GM19395 (cell line): ENCODE data around the gene GASK1A.

Experiments
- ATAC-seq: cut with Tn5 transposase; IDR thresholded peaks from one replicate; pipeline ENCODE4 v1.9.1; 2021; ENCODE audit warnings: mild to moderate bottlenecking, moderate library complexity; ENCODE audit not compliant: unreplicated experiment

GASK1A gene

DNA sequence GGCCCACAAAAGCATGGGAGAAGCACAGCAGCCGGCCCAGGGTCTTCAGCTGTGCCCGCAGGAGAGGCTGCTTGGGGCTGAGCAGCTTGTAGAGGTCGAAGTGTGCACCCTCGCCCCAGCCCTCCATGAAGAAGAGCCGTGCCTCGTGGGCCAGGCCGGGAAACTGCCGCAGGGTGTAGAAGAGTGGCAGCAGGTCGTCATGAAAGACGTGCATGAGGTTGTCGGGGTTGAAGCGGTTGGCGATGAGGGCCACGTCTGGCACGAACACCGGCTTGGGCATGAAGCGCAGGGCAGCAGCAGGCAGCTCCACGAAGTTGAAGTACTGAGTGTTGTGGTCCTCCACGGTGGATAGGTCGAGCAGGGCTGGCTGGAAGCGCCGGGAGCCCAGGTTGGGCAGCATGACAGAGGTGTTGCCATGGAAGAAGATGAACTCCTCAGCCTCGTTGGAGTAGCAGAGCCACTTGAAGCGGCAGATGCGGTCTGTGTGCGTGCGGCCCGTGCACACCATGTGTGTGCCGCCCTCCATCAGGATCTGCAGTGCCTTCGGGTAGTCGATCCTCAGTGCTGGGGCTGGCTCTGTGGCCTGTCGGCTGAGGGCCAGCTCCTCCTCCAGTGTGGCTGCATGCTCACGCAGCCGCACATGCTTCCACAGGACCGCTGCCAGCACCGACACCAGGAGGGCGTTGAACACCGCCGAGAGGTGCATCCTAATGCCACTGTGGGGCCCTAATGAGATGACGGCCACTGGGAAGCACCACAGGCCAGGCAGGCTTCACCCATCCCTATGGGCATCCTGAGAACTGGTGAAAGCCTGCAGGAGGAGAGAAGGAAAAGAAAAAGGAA lies 101.8 kb downstream of the GASK1A start:
- ATAC-seq, result no peak

DNA sequence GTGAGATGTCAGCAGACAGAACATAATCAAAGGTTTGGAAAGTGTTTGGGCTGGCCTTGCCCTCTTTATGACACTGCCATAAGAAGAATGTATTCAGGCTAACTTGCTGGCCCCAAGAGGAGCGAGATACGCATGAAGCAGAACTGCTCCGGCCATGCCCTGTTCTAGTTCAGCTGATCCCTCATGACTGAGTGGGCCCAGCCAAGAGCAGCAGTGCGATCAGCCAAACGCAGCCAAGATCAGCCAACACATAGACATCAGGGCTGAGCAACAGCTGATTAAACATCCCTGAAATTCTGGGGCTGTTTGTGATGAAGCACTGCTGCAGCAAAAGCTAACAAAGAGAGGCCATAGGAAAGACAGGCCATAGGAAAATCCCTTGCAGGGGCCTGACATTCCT lies 102.7 kb downstream of the GASK1A start:
- no peak for ATAC-seq

DNA sequence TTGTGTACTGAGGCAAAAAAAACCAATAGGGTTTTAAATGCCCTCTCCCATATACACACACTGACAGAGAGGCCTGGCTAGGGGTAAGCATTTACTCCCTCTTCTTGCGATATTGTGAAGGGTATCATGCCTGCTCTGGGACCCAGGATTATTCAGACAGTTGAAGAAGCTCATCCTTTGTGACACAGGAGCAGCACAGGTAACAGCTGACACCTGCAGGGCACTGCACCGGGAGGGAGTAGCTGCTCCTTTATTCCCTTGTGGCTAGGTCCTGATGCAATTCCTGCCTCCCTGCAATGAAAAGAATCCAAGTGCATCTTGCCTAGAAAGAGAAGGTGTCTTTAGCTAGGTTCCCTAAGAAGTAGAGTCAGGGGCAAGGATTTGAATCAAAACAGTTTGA lies 103.3 kb downstream of the GASK1A start:
- no peak for ATAC-seq

DNA sequence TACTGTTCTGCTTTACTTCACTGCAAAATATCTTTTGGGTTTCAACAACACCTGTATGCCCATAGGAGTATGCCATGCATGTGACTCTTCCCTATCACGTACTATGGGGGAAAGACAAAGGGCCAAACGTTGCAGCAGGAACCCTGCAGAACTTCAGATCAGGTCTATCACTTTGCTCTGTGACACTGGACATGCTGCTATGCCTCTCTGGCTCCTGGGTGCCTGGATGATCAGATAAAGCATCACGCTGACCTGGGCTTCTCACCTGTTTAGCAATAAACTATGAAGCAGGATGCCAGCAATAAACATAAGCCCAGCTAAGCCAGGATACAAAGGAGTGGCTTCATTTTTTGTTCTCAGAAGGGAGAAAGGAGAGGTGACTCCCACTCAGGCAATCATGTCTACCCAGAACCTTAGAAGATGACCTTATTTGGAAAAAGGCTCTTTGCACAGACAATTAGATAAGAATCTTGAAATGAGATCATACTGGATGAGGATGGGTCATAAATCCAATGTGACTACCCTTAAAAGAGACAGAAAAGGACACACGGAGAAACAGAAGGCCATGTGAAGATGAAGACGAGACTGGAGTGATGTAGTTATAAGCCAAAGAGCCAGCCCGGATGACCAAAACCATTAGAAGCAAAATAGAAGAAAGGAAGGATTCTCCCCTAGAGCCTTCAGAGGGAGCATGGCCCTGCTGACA lies 107.5 kb downstream of the GASK1A start:
- ATAC-seq, result no peak

DNA sequence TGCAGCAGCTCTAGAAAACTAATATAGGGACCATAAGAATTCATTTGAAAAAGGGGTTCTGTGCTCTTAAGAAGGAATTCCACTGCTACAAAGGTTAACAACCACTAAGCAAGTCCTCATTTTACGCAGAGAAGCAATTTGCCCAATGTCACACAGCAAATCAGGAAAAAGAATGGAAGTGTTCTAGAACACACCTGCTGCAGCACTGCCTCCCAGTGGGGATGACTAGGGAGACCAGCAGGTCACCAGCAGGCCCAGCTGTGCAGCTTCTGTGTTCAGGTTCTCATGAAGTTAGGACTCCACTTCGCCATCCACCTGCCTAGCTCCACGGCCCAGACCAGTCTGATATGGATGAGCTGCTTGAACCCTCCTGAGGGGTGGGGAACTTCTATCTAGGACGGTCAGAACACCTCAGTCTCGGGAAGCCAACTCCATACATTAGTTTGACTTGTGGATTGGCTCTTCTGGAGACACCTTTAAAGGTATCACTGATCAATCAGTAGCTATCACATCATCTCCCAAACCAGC lies 108.2 kb downstream of the GASK1A start:
- no peak for ATAC-seq

DNA sequence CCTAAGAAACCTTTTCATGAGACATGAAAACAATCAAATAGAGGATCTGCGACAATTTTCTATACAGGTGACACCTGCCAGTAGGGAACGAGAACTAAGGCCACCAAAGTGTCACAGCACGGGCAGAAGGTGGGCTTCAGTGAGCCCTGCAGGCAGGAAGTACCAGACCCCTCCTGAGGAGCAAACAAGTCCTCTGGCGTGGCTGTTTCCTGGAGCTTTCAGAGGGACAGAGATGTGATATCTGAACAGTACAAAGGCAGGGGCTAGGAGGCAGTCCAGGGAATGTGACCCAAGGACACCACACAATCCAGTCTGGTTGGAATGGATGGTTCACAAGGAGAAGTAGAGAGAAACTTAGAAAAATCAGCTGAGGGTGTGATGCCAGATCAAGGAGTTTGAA lies 110.0 kb downstream of the GASK1A start:
- ATAC-seq, result no peak

DNA sequence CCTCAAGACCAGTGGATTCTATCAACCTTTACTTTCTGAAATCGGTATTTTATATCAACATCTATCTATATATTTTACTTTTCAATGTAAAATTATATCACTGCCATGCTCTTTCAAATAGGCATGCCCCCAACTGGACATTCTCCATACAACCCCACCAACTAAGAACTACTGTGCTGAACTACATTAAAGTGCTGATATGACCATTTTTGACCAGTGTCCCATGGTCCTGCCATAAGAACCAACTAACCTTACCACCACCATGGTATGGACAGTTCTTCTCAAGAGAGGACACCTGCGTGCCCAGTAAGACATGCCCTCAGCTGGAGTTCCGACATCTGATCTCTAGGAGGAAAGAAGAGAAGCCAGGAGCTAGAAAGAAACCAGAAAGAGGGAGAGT lies 111.1 kb downstream of the GASK1A start:
- no peak for ATAC-seq

DNA sequence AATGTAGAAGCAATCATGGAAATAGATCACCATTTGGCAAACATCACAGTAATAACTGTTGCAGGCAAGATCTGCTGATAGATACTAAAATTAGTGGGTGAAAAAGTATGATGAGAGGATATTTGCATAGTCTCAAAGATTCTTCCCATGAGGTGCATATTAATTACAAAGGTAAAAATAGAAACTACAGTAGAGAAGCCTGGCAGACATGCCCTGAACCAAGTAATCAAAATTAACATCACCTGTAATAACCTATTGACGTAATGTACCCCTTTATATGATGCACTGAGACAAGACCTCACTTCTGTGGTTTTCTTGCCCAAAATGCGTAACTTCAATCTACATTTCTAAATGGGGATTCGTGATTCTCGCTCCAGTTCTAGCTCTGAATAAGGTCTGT lies 112.4 kb downstream of the GASK1A start:
- ATAC-seq, result no peak

DNA sequence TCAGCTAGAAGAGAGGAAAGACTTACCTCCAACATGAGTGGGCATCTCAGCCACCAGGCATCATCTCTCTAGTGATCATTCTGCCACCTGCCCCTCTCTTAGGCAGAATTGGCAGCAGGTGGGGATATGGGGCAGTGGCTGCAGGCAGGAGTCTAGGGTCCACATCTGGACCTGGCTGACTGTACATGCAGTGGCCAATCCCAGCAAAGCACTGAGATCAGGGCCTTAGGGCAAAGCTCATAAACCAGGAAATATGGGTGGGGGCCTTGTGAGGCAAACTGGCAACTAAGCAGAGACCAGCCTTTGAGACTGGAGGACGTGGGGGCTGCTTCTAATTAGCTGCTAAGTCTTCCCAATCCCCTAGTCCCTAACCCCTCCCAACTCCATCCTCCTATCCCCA lies 113.9 kb downstream of the GASK1A start:
- no peak for ATAC-seq

DNA sequence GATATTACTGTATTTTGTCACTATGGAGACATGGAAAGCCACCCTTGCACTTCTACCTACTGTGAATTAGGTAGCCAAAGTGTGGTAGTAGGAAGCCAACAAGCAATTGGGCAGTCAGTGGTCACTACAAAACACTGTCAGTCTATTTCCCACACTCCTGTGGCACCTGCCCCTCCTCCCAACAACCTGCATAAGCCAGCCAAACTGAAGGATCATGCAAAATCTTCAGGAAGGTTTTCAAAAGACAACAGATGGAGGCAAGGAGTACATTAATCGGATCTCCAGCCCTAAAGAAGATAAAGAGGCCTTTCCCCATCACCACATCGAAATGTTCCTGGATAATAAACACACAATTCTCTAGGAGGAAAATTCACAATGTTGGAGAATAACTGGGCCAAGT lies 114.9 kb downstream of the GASK1A start:
- no peak for ATAC-seq

DNA sequence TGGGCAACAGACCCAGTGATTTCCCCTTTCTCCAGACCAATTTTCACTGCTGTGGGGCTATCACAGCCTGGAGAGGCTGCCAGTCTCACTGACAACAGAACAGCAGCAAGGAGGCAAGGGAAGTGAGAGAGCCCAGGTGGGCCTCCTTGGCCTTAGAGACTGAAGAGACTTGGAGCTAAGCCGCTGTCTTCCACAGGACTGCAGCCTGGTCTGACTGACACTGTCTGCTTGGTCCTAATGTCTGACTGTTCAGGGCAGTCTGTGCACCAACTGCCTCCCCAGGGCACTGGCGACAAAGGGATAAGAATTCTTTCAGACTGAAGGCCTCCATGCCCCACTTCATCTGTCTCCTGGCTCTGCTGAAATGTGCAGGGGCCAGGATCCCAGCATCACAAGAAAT lies 115.3 kb downstream of the GASK1A start:
- ATAC-seq, result no peak

DNA sequence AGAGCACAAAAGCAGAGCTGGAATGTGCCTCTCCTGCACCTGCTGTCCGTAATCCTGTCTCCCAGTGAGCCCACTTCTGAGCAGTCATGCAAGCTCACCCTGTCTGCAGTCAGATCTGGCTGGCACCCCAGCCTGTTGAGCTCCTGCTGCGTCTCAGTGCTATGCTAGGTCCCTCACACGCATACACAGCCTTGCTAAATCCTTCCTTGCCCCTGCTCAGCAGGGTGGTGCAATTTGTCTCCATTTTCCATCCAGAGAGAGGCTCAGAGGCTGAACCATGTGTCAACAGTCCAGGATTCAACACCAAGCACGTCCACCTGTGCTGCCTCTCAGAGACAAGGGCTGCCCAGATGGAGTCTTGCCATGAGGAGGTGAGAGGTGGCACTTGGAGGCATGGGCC lies 115.7 kb downstream of the GASK1A start:
- ATAC-seq, result no peak

DNA sequence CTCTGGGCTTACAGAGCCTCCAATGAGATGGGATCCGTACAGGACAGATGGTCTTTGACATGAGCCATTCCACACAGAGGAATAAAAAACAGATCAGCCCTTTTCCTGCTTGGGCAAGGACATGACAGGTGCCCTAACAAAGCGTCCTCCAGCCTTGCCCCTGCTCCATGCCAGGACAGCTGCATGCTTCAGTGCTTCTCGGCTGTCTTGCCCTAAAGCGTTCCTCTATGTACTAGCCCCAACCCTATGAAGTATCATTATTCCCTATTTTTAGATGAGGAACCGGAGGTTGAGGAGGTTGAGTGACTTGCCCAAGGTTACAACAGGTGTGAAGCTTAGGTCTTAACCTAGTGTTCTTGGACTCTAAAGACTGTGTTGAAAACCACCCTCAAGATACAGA lies 116.3 kb downstream of the GASK1A start:
- no peak for ATAC-seq

DNA sequence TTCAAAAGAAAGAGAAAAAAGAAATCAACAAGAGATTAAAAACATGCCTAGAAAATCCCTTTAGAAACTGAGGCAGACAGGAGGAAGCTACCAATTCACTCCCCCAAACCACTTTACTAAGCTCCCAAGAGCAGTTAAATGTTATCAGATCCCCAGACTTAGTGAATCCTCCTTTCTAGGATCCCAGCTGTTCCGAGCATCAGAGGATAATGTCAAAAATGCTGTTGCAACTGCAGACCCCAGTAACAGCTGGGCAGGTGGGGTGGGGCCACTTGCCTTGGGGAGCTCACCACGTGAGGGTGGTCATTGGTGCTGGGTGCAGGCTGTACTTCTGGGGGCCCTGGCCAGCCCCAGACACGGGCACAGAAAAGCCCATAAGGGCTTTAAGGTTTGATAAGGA lies 117.7 kb downstream of the GASK1A start:
- ATAC-seq, result no peak

DNA sequence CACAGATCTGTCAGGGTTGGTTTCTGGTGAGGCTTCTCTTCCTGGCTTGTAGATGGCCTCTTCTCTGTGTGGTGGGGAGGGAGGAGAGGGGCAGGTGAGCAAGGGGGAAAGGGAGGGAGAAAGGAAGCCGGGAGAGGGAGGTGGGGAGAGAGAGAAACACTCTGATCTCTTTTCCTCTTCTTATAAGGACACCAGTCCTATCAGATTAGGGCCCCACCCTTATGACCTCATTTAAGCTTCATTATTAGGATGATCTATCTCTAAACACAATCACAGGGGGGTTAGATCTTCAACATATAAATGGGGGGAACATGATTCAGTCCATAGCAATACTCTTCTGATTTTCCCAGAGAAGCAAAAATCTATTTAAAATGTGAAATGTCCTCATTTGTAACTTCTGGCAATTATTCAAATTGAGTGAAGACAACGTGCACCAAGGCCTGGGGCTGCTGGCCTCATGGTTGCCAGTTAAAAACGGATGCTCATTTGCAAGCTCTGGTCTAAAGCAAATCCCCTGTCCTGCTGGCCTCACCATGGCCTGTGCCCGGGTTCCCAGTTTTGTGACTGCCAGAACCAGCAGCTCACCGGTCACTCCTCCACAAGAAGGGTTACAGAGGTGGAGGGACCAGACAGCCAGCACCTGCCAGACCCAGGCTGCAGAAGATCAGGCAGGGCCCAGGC lies 118.4 kb downstream of the GASK1A start:
- ATAC-seq, result no peak

DNA sequence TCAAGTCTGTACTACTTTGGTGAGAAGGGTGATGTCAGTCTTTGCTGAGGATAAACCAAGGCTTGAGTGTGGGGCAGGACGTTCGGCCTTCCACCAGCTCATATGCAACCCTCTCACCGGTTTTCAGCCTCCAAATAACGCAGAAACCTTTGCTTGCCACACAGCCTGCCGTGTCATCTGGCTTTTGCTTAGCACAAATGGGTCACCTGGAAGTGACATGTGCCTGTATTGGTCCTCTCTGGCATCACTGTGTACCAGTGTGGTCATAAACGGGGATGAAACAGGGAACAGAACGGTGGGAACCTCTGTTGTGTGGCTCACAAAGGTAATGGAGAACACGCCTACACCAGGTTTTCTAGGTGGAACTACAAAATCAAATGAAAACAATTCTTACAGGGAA lies 119.7 kb downstream of the GASK1A start:
- no peak for ATAC-seq

DNA sequence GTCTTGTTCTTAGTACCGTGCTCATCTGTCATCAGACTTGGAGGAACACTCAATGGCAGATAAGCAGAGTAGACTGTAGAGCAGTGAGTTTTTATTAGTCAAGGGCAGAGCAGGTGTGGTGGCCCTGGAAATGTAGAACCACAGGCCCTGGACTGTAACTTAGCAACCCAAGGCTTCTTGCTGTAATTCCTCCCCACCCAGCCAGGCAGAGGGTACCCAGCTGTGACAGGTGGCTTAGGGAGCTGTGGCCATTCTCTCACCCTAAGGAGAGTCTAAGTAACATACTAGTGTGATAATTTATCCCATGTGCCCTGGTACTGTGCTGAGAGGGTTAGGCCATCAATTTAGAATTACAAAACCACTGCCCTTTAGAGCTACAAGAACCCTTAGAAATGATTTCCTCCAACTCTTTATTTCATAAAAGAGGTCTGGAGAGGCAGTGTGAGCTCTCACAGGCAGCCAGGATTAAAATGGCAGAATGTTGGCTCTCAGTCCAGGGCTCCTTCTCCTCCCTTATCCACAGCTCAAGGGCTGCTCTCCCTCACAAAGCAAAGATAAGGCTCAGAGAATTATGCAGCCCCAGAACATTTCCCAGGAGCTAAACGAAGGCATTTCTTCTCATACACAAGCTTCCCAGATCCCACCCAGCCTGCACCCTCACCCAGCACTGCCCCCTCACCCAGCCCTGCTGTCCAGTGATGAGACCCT lies 123.8 kb downstream of the GASK1A start:
- ATAC-seq, result no peak

DNA sequence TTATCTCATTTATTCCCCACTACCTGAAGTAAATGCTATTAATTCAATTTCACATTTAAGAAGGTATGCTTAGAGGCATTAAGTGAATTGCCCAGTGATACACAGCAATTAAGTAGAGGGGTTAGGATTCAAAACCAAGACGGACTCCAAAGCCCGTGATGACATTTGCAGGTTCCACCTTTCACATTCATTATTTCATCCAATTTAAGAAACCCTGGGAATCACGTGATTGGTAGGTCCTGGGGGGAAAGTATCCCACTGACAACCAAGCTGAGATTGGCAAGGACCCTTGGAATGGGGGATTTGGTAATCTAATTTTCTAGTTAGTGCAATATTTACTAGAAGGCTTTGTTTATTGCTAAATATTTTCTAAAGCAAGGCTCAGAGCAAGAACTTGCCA lies 124.9 kb downstream of the GASK1A start:
- no peak for ATAC-seq

DNA sequence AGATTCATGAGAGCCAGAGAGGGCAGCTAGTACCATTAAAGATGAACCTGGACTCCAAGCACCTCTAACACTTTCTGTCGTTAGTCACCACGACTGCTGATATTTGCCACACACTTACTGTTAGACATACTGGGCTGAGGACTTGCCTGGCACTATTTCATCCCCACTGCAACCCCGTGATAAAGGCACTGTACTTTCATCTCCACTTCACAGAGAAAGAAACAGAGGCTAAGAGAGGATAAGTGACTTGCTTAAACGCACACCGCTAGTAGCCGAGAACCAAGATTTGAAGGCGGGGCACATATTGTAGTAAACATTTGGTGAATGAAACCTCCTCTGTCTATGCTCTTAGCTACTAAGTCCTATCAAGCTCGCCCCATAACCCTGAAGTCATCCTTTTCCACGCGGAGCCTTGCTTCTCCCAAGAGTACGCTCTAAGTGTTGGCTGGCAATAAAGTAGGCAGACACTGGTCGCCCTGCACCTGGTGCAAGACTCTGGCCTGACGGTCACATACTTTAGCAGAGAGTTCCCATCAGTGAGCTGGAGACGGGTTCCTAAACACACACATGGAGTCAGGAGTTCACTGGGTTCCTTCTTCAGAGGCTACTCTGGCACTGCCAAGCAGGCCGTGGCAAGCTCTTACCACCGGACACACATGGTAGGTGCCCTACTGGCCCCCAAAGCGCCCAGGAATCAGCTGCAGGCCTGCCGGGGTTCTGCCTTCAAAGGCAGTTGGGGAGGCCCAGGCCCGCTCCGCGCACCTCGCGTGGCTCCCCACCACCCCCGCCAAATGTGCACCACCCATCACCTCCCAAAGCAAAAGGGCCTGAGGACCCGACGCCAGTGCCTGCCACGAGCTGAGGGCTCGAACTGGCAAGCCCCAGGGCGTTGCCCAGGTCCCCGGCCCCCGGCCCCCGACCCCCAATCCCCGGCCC lies 125.8 kb downstream of the GASK1A start:
- no peak for ATAC-seq
